Neural progenitor cell (in vitro differentiated cells): ENCODE results near the gene CDK5R1. TPM values are rescaled to one million over a fixed set of nuclear protein-coding genes. Genes with fewer than 3 reads are reported as not detected.

ENCODE experiments used
- DNase-seq: peaks from one replicate; pipeline ENCODE4 v3.0.0-alpha.2; 2016; ENCODE audit warnings: low spot score
- H2AFZ ChIP-seq: fragments of 200-600 bp; sonication (generic); replicated peaks from 2 replicates; pipeline ENCODE4 v1.6.1; 2016; ENCODE audit warnings: antibody characterized with exemption
- H3F3A ChIP-seq: fragments of 200-600 bp; sonication (generic); 2 replicates; pipeline ENCODE4 v1.6.1; 2016; ENCODE audit warnings: antibody characterized with exemption, low read depth
- H3K27ac ChIP-seq: fragments of 200-600 bp; sonication (generic); 2 replicates; pipeline ENCODE4 v1.5.1; 2016; ENCODE audit warnings: mild to moderate bottlenecking
- H3K27me3 ChIP-seq: fragments of 200-600 bp; sonication (generic); 2 replicates; pipeline ENCODE4 v1.6.1; 2016; ENCODE audit warnings: mild to moderate bottlenecking, moderate library complexity
- H3K36me3 ChIP-seq: fragments of 200-600 bp; sonication (generic); 2 replicates; pipeline ENCODE4 v1.5.1; 2016
- H3K4me1 ChIP-seq: fragments of 200-600 bp; sonication (generic); 2 replicates; pipeline ENCODE4 v1.6.1; 2016; ENCODE audit warnings: mixed run types
- H3K4me2 ChIP-seq: fragments of 200-600 bp; sonication (generic); 2 replicates; pipeline ENCODE4 v1.6.1; 2016
- H3K4me3 ChIP-seq: fragments of 200-600 bp; sonication (generic); 2 replicates; pipeline ENCODE4 v1.5.1; 2016
- H3K79me2 ChIP-seq: fragments of 200-600 bp; sonication (generic); 2 replicates; pipeline ENCODE4 v1.6.1; 2016; ENCODE audit warnings: low read depth
- H3K9ac ChIP-seq: fragments of 200-600 bp; sonication (generic); 2 replicates; pipeline ENCODE4 v1.6.1; 2016
- H3K9me3 ChIP-seq: fragments of 200-600 bp; sonication (generic); 2 replicates; pipeline ENCODE4 v1.5.1; 2016; ENCODE audit warnings: low read depth
- H4K20me1 ChIP-seq: fragments of 200-600 bp; sonication (generic); 2 replicates; pipeline ENCODE4 v1.6.1; 2016; ENCODE audit warnings: low read depth
- H3K27ac Mint-ChIP-seq: 3 replicates; pipeline ENCODE4 v1.8.0; 2021; ENCODE audit warnings: mixed read lengths
- H3K27me3 Mint-ChIP-seq: 2 replicates; pipeline ENCODE4 v1.8.0; 2022; ENCODE audit warnings: low read depth, mild to moderate bottlenecking, inconsistent platforms, moderate library complexity, mixed read lengths; ENCODE audit not compliant: insufficient read depth
- H3K36me3 Mint-ChIP-seq: 3 replicates; pipeline ENCODE4 v1.8.0; 2021; ENCODE audit warnings: mixed read lengths
- H3K4me1 Mint-ChIP-seq: 3 replicates; pipeline ENCODE4 v1.8.0; 2021; ENCODE audit warnings: mixed read lengths
- H3K4me3 Mint-ChIP-seq: 3 replicates; pipeline ENCODE4 v1.8.0; 2021; ENCODE audit warnings: mild to moderate bottlenecking, moderate library complexity, mixed read lengths
- H3K9me3 Mint-ChIP-seq: 3 replicates; pipeline ENCODE4 v1.8.0; 2020; ENCODE audit warnings: mixed read lengths
- EZH2 ChIP-seq: fragments of 200-600 bp; sonication (generic); IDR thresholded peaks from 2 replicates; pipeline ENCODE4 v1.6.1; 2017; ENCODE audit warnings: antibody characterized with exemption, mild to moderate bottlenecking, moderate library complexity
- EZH2phosphoT487 ChIP-seq: fragments of 200-600 bp; sonication (generic); IDR thresholded peaks from 2 replicates; pipeline ENCODE4 v1.6.1; 2017; ENCODE audit warnings: antibody characterized with exemption
- total RNA-seq: library from RNA; depleted of rRNA; stranded (reverse); fragments of >200 nt; gene quantifications from 2 replicates; pipeline ENCODE4 v1.2.3, GENCODE V29; 2015; ENCODE audit warnings: low replicate concordance
- TF ChIP-seq, protein P1 (sequence below): fragments of 200-600 bp; sonication (generic); IDR thresholded peaks from 2 replicates; pipeline ENCODE4 v1.5.1; 2017; ENCODE audit warnings: antibody characterized with exemption, mild to moderate bottlenecking

CDK5R1 gene
- total RNA-seq, 1 donor from 2014 or later: 6.9 TPM

DNA sequence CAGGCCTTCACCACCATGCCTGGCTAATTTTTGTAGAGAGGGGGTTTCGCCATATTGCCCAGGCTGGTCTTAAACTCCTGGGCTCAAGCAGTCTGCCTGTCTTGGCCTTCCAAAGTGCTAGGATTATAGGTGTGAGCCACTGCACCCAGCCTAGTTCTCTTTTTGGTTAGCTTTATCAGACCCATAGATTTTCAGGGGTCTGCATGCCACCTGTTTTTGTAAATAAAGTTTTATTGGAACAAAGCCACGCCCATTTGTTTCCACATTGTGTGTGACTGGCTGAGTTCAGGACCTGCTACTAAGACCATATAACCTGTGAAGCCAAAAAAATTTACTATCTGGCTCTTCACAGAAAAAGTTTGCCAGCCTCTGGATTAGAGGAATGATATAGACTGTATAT is 34.9 kb upstream of the CDK5R1 start:
- Histone ChIP-seq H3K79me2 (peaks cover 85% of the 10 kb centered on the region), H3K36me3 (peaks cover 47% of the 10 kb centered on the region)

DNA sequence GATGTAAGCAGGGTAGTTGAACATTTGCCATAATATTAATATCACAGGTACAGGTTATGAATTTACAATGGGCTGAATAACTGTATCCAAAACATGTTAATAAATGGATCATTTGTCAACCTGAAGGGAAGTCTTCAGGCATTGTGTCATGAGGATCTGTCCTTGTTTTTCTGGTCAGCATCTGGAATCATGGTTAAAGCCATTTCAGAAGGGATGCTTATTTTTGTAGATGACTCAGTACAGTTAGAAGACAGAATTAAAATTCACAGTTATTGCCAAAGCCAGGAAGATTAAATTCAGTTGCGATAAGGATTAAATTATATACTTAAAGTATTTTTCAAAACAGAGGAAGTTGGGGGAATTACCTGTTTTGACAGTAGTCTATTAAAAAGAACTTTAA is 34.5 kb upstream of the CDK5R1 start:
- no peak overlapping the region for H3K4me3 Mint-ChIP-seq
- no peak for DNase-seq
- H3K27ac Mint-ChIP-seq: no peak overlapping the region
- no peak overlapping the region for H3K27ac ChIP-seq
- peaks cover 30% of the 10 kb centered on the region for H3K36me3 Mint-ChIP-seq
- peaks cover 84% of the 10 kb centered on the region for H3K79me2 ChIP-seq
- H2AFZ ChIP-seq: no peak overlapping the region
- no peak overlapping the region for H3K4me2 ChIP-seq
- H3K4me1 Mint-ChIP-seq: no peaks in the 10 kb centered on the region
- no peaks in the 10 kb centered on the region for H3F3A ChIP-seq
- H4K20me1 ChIP-seq: no peaks in the 10 kb centered on the region
- no peaks in the 10 kb centered on the region for H3K4me1 ChIP-seq
- no peaks in the 10 kb centered on the region for H3K9me3 Mint-ChIP-seq
- TF ChIP-seq EZH2phosphoT487: no peak
- no peak for TF ChIP-seq EZH2
- TF ChIP-seq, protein P1, sequence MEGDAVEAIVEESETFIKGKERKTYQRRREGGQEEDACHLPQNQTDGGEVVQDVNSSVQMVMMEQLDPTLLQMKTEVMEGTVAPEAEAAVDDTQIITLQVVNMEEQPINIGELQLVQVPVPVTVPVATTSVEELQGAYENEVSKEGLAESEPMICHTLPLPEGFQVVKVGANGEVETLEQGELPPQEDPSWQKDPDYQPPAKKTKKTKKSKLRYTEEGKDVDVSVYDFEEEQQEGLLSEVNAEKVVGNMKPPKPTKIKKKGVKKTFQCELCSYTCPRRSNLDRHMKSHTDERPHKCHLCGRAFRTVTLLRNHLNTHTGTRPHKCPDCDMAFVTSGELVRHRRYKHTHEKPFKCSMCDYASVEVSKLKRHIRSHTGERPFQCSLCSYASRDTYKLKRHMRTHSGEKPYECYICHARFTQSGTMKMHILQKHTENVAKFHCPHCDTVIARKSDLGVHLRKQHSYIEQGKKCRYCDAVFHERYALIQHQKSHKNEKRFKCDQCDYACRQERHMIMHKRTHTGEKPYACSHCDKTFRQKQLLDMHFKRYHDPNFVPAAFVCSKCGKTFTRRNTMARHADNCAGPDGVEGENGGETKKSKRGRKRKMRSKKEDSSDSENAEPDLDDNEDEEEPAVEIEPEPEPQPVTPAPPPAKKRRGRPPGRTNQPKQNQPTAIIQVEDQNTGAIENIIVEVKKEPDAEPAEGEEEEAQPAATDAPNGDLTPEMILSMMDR: no peak
- H3K4me3 ChIP-seq: no peak overlapping the region
- no peak overlapping the region for H3K9ac ChIP-seq
- no peaks in the 10 kb centered on the region for H3K27me3 Mint-ChIP-seq
- no peaks in the 10 kb centered on the region for H3K9me3 ChIP-seq
- H3K27me3 ChIP-seq: no peaks in the 10 kb centered on the region
- H3K36me3 ChIP-seq: peaks cover 43% of the 10 kb centered on the region

More for the DNA sequence above, 34.9 kb upstream of the CDK5R1 start:
- H3K27me3 ChIP-seq: no peaks in the 10 kb centered on the region
- DNase-seq: no peak
- peaks cover 2% of the 10 kb centered on the region for H4K20me1 ChIP-seq
- no peak overlapping the region for H3K9ac ChIP-seq
- H3K27ac ChIP-seq: no peak overlapping the region
- H3F3A ChIP-seq: no peaks in the 10 kb centered on the region
- no peak overlapping the region for H2AFZ ChIP-seq
- no peaks in the 10 kb centered on the region for H3K27me3 Mint-ChIP-seq
- no peak overlapping the region for H3K4me3 ChIP-seq
- no peaks in the 10 kb centered on the region for H3K9me3 Mint-ChIP-seq
- TF ChIP-seq EZH2phosphoT487 (no peak), EZH2 (no peak)
- TF ChIP-seq, protein P1: no peak
- H3K27ac Mint-ChIP-seq: no peak overlapping the region
- H3K4me1 Mint-ChIP-seq: peaks cover 3% of the 10 kb centered on the region
- no peak overlapping the region for H3K4me2 ChIP-seq
- peaks cover 33% of the 10 kb centered on the region for H3K36me3 Mint-ChIP-seq
- H3K9me3 ChIP-seq: no peaks in the 10 kb centered on the region
- no peak overlapping the region for H3K4me3 Mint-ChIP-seq
- no peaks in the 10 kb centered on the region for H3K4me1 ChIP-seq

DNA sequence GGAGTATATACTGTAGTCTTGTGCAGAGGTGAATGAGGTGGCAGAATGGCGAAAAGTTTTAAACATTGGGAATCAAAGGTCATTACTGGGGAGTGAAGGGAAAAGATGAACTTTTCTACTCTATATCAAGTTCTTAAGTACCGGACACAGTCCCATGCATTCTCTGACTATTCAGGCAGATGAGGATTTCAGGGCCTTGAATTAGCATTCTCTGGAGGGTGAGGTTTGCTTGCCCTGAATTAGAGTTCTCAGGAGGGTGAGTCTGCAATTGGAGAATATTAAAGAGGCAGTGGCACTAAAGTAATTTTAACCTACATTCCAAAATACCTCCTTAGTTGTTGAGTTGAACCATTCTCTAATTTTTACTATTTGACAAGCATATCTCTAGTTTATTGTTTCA is 33.4 kb upstream of the CDK5R1 start:
- Histone ChIP-seq H4K20me1 (peaks cover 4% of the 10 kb centered on the region), H2AFZ (no peak overlapping the region), H3K4me1 (no peaks in the 10 kb centered on the region), H3K4me3 (no peak overlapping the region), H3K9me3 (no peaks in the 10 kb centered on the region), H3K4me2 (no peak overlapping the region), H3K9ac (no peak overlapping the region), H3K36me3 (peaks cover 35% of the 10 kb centered on the region), H3K27ac (no peak overlapping the region), H3F3A (no peaks in the 10 kb centered on the region), H3K79me2 (peaks cover 84% of the 10 kb centered on the region), H3K27me3 (no peaks in the 10 kb centered on the region)
- DNase-seq: no peak
- Mint-ChIP-seq H3K4me1 (no peaks in the 10 kb centered on the region), H3K27me3 (no peaks in the 10 kb centered on the region), H3K4me3 (no peak overlapping the region), H3K9me3 (no peaks in the 10 kb centered on the region), H3K36me3 (peaks cover 36% of the 10 kb centered on the region), H3K27ac (no peak overlapping the region)
- no peak for TF ChIP-seq EZH2
- TF ChIP-seq, protein P1: no peak
